Measurements from ENCODE around the gene DCD. TPM values are rescaled to one million over a fixed set of nuclear protein-coding genes. Genes with fewer than 3 reads are reported as not detected.

The DCD gene
- total and polyA plus RNA-seq, 10 of the 15 experiments (the other 5 are each of a cell fraction or from before 2014, with no cell fraction given): not detected

DNA sequence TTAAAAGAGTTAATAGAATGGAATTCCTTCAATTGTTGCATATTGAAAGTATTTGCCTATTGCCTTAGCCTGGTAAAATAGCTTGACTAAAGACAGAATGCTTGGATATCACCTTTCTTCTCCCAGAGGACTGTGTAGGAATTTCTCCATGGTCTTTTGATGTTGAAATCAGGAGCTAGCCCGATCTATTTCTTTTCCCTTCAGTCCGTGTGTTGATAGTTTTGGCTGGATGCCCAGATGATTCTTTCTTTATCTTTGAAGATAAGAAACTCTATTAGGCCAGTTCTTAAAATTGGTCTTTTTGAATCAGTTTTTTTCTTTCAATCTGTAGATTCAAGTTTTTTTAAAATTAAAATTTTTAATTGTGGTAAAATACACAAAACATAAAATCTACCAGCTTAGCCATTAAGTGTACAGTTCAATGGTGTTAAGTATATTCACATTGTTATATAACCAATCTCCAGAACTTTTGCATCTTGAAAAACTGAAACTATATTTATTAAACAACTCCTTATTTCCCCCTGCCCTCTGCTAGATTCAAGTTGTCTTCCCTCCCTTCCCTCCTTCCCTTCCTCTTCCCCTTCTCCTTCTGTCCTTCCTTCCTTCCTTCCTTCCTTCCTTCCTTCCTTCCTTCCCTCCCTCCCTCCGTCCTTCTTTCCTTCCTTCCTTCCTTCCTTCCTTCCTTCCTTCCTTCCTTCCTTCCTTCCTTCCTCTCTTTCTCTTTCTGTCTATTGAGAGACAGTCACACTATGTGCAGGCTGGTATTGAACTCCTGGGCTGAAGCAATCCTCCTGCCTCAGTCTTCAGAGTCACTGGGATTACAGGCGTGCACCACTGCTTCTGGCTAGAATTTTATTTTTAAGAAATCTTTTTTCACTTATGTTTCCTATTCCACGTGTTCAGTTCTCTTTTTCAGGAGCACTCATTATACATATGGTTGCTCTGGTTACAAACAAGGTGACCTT is 23.6 kb downstream of the DCD start:
- Histone ChIP-seq H4K20me1 (ENCODE audit: control insufficient read depth, insufficient read depth) (no peaks in the 10 kb centered on the region), H3K27me3 (replicated peaks in 1 of 2; ENCODE audit: control insufficient read depth in 2 of 2, insufficient read depth in 2 of 2, low read length in 1 of 2) (no peaks in the 10 kb centered on the region), H3K79me2 (ENCODE audit: control insufficient read depth, insufficient read depth, low read length) (no peaks in the 10 kb centered on the region), H3K4me1 (ENCODE audit: control insufficient read depth, insufficient read depth, low read length) (no peaks in the 10 kb centered on the region), H2AFZ (ENCODE audit: control insufficient read depth, low read depth, low read length) (no peak overlapping the region), H3K4me3 (no peak overlapping the region), H3K4me2 (ENCODE audit: control insufficient read depth, insufficient read depth) (no peak overlapping the region), H3K27ac (ENCODE audit: control insufficient read depth, insufficient read depth) (no peak overlapping the region), H3K36me3 (ENCODE audit: control insufficient read depth in 2 of 2, insufficient read depth in 2 of 2, low read length in 1 of 2) (no peaks in the 10 kb centered on the region), H3K9me3 (replicated peaks; ENCODE audit: control insufficient read depth, insufficient read depth, low read length) (no peaks in the 10 kb centered on the region; the same call in 2 of the 3 replicates), H3K9ac (ENCODE audit: control insufficient read depth, insufficient read depth, low read length) (no peak overlapping the region)
- ChIA-PET CTCF (interaction anchor here (0.8 kb wide), 1 partner anchor 29 kb away, joined by 3 read pairs; no protein-coding TSS in a partner anchor), RAD21 (ENCODE audit: unreplicated experiment) (no interaction called here), SMC1A (ENCODE audit: uncharacterized antibody, unreplicated experiment) (no interaction called here), POLR2A (no interaction called here)
- TF ChIP-seq, protein P1, sequence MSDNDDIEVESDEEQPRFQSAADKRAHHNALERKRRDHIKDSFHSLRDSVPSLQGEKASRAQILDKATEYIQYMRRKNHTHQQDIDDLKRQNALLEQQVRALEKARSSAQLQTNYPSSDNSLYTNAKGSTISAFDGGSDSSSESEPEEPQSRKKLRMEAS (IDR thresholded peaks at IDR 0.05; ENCODE audit: low read depth, low read length): no peak
- TF ChIP-seq DPF2 (IDR thresholded peaks at IDR 0.05) (no peak), ASH2L (IDR thresholded peaks at IDR 0.05; ENCODE audit: borderline replicate concordance, low read depth) (no peak), YBX1 (IDR thresholded peaks at IDR 0.05) (no peak), STAT1 (conservative IDR thresholded peaks at IDR 0.05) (no peak), CBX3 (IDR thresholded peaks at IDR 0.05; ENCODE audit: borderline replicate concordance, low read depth) (no peak), SIN3A (IDR thresholded peaks at IDR 0.05; ENCODE audit: low read depth, low read length) (no peak), YY1 (IDR thresholded peaks at IDR 0.05; ENCODE audit: low read depth, low read length) (no peak), MEF2A (IDR thresholded peaks at IDR 0.05; ENCODE audit: insufficient read depth, low read depth, low read length) (no peak), EZH2 (IDR thresholded peaks at IDR 0.05; ENCODE audit: borderline replicate concordance, control insufficient read depth, low read depth, low read length) (no peak)
- WGBS (ENCODE audit: insufficient coverage, insufficient replicate concordance, low lambda C conversion rate, missing lambda C conversion rate): 32% methylated on average over 5 of the region's 5 CpGs
- FAIRE-seq (no peak), ATAC-seq (no peak), DNase-seq (ENCODE audit: low read depth, low spot score) (no peak)
- in situ Hi-C loops (cut with MboI): no loop called here
- intact Hi-C loops (cut with micrococcal nuclease; ENCODE audit: unreplicated experiment): no loop called here
- no TSS peak for BruUV-seq (replicated peaks)
